ENCODE measurements around the gene SLC28A3. TPM values are rescaled to one million over a fixed set of nuclear protein-coding genes. Genes with fewer than 3 reads are reported as not detected.

SLC28A3 gene
- total RNA-seq, 1 donor, result 0.43 TPM

GRCh38 chr9:84343111-84343521 is 2.6 kb upstream of the SLC28A3 start:
- DNase-seq (ENCODE audit: low read depth), result peak; percentile 63
- no peak overlapping the region for H3K4me3 ChIP-seq (ENCODE audit: low read depth, low read length)
- TF ChIP-seq, protein P1, sequence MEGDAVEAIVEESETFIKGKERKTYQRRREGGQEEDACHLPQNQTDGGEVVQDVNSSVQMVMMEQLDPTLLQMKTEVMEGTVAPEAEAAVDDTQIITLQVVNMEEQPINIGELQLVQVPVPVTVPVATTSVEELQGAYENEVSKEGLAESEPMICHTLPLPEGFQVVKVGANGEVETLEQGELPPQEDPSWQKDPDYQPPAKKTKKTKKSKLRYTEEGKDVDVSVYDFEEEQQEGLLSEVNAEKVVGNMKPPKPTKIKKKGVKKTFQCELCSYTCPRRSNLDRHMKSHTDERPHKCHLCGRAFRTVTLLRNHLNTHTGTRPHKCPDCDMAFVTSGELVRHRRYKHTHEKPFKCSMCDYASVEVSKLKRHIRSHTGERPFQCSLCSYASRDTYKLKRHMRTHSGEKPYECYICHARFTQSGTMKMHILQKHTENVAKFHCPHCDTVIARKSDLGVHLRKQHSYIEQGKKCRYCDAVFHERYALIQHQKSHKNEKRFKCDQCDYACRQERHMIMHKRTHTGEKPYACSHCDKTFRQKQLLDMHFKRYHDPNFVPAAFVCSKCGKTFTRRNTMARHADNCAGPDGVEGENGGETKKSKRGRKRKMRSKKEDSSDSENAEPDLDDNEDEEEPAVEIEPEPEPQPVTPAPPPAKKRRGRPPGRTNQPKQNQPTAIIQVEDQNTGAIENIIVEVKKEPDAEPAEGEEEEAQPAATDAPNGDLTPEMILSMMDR (IDR thresholded peaks at IDR 0.05; ENCODE audit: insufficient read depth, low read depth, low read length), result no peak

- TF ChIP-seq, protein P1 (IDR thresholded peaks at IDR 0.05; ENCODE audit: insufficient read depth, low read depth, low read length), result no peak
- H3K4me3 ChIP-seq (ENCODE audit: low read depth, low read length), result no peak overlapping the region
- DNase-seq (ENCODE audit: low read depth), result no peak
Observed at GRCh38 chr9:84339962-84340361, 596 bp downstream of the SLC28A3 start.

DNA sequence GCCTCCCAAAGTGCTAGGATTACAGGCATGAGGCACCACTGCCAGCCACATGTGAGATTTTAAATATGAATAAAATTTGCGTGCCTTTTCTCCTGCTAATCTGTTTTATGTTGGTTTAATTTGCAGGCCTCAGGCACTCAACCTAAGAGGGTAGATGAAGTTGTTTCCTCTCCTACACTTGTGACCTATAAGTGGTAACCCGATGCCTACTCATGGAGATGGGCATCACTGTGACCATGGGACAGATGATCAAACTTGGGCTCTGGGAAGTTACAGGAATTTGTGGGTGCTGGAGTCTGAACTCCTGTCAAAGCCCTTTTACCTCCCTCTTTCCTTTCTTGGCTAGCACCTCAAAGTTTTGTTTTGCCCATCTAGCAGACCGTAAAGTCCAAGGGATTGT is 1.1 kb downstream of the SLC28A3 start:
- TF ChIP-seq, protein P1 (IDR thresholded peaks at IDR 0.05; ENCODE audit: insufficient read depth, low read depth, low read length), result no peak
- H3K4me3 ChIP-seq (ENCODE audit: low read depth, low read length), result no peak overlapping the region
- no peak for DNase-seq (ENCODE audit: low read depth)

- H3K4me3 ChIP-seq (ENCODE audit: low read depth, low read length), result no peak overlapping the region
- no peak for DNase-seq (ENCODE audit: low read depth)
- TF ChIP-seq, protein P1 (IDR thresholded peaks at IDR 0.05; ENCODE audit: insufficient read depth, low read depth, low read length), result no peak
Observed at GRCh38 chr9:84338792-84339191, 1.8 kb downstream of the SLC28A3 start.

GRCh38 chr9:84337252-84337651 is 3.3 kb downstream of the SLC28A3 start:
- no peak for DNase-seq (ENCODE audit: low read depth)
- no peak overlapping the region for H3K4me3 ChIP-seq (ENCODE audit: low read depth, low read length)
- TF ChIP-seq, protein P1 (IDR thresholded peaks at IDR 0.05; ENCODE audit: insufficient read depth, low read depth, low read length), result no peak

GRCh38 chr9:84331119-84331809 is 9.3 kb downstream of the SLC28A3 start:
- TF ChIP-seq, protein P1 (IDR thresholded peaks at IDR 0.05; ENCODE audit: insufficient read depth, low read depth, low read length), result no peak
- peak; percentile 29 for DNase-seq (ENCODE audit: low read depth)

GRCh38 chr9:84330246-84330645 is 10.3 kb downstream of the SLC28A3 start:
- TF ChIP-seq, protein P1 (IDR thresholded peaks at IDR 0.05; ENCODE audit: insufficient read depth, low read depth, low read length), result no peak
- no peak for DNase-seq (ENCODE audit: low read depth)

More at GRCh38 chr9:84331119-84331809, 9.3 kb downstream of the SLC28A3 start:
- H3K4me3 ChIP-seq (ENCODE audit: low read depth, low read length), result no peak overlapping the region

More at GRCh38 chr9:84330246-84330645, 10.3 kb downstream of the SLC28A3 start:
- no peak overlapping the region for H3K4me3 ChIP-seq (ENCODE audit: low read depth, low read length)

Measured in fibroblast of villous mesenchyme (primary cell).